SJCRH30 (cell line): ENCODE data around the gene STK32C. TPM values are rescaled to one million over a fixed set of nuclear protein-coding genes. Genes with fewer than 3 reads are reported as not detected.
"Not testable (repeated sequence)": the region's sequence is repeated elsewhere in the genome, so short reads cannot be mapped to it uniquely, and the experiment has no call there.

Experiments used
- DNase-seq, 2 experiments: peaks; one replicate each; pipeline ENCODE4 v3.0.0-alpha.2; 2015 to 2020
- H3K27ac ChIP-seq: fragments of 250-450 bp; sonication (Bioruptor Pico); 2 replicates; pipeline ENCODE4 v1.5.1; 2020; ENCODE audit warnings: mild to moderate bottlenecking, moderate library complexity
- H3K27me3 ChIP-seq: fragments of 250-450 bp; sonication (Bioruptor Pico); 2 replicates; pipeline ENCODE4 v1.5.1; 2020; ENCODE audit warnings: mild to moderate bottlenecking, moderate library complexity
- H3K36me3 ChIP-seq: fragments of 250-450 bp; sonication (Bioruptor Pico); 2 replicates; pipeline ENCODE4 v1.5.1; 2020; ENCODE audit warnings: mild to moderate bottlenecking, moderate library complexity
- H3K4me1 ChIP-seq: fragments of 250-450 bp; sonication (Bioruptor Pico); 2 replicates; pipeline ENCODE4 v1.5.1; 2020; ENCODE audit warnings: mild to moderate bottlenecking, moderate library complexity
- H3K4me3 ChIP-seq: fragments of 250-450 bp; sonication (Bioruptor Pico); 2 replicates; pipeline ENCODE4 v1.5.1; 2020; ENCODE audit warnings: mild to moderate bottlenecking, moderate library complexity
- H3K9me3 ChIP-seq: fragments of 250-450 bp; sonication (Bioruptor Pico); replicated peaks from 2 replicates; pipeline ENCODE4 v1.5.1; 2020; ENCODE audit warnings: mild to moderate bottlenecking, moderate library complexity
- total RNA-seq: library from RNA; depleted of rRNA; stranded (reverse); fragments of >200 nt; shearing (Covaris generic); gene quantifications from 2 replicates; pipeline ENCODE4 v1.2.3, GENCODE V29; 2014; rRNA removed

The STK32C gene
- total RNA-seq, 1 experiment from 2014 or later = 4.2 TPM

GRCh38 chr10:132162590-132163277 lies 145.0 kb downstream of the STK32C start:
- no peak for DNase-seq
- Histone ChIP-seq H3K27me3 (no peaks in the 10 kb centered on the region), H3K36me3 (no peaks in the 10 kb centered on the region), H3K4me3 (no peak overlapping the region), H3K9me3 (no peaks in the 10 kb centered on the region), H3K27ac (no peak overlapping the region), H3K4me1 (no peaks in the 10 kb centered on the region)

DNA sequence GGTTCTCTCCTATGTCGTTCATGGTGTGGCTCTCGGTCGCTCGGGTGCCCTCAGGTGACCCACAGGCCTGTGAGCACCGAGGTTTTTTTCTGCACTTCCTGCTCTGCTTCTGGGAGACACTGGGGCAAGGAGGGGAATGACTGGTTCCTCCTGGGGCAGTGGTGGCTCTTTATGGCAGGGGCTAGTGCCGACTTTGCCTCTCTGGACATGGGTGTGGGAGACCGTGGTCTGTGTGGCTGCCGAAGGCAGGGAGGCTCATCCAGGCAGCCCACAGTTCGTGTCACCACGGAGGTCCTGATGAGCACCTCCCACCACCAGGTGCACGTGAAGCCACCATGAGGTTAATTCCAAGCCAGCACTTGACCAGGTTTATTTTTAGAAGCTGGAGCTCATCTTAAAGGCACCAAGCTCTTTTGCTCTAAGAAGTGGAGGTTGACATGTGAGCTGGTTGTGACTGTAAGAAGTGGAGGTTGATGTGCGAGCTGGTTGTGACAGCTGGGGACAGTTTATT lies 145.7 kb downstream of the STK32C start:
- no peaks in the 10 kb centered on the region for H3K27me3 ChIP-seq
- H3K9me3 ChIP-seq = no peaks in the 10 kb centered on the region
- H3K27ac ChIP-seq = no peak overlapping the region
- H3K4me1 ChIP-seq = no peaks in the 10 kb centered on the region
- no peaks in the 10 kb centered on the region for H3K36me3 ChIP-seq
- no peak for DNase-seq
- H3K4me3 ChIP-seq = no peak overlapping the region

DNA sequence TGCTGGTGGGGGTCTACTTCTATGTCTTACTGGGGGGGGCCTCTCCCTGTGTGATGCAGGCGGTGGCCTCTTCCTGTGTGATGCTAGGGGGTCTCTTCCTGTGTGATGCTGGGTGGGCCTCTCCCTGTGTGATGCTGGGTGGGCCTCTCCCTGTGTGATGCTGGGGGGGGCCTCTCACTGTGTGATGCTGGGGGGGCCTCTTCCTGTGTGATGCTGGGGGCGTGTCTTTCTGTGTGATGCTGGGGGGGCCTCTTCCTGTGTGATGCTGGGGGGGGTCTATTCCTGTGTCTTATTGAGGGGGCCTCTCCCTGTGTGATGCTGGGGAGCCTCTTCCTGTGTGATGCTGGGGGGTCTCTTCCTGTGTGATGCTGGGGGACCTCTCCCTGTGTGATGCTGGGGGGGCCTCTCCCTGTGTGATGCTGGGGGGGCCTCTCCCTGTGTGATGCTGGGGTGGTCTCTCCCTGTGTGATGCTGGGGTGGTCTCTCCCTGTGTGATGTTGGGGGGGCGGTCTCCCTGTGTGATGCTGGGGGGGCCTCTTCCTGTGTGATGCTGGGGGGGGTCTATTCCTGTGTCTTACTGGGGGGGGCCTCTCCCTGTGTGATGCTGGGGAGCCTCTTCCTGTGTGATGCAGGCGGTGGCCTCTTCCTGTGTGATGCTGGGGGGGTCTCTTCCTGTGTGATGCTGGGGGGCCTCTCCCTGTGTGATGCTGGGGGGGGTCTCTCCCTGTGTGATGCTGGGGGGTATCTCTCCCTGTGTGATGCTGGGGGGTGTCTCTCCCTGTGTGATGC lies 146.7 kb downstream of the STK32C start:
- DNase-seq, H3K27me3 ChIP-seq, H3K4me3 ChIP-seq, H3K9me3 ChIP-seq, H3K4me1 ChIP-seq, H3K27ac ChIP-seq, H3K36me3 ChIP-seq: not testable (repeated sequence)

- not testable (repeated sequence) for DNase-seq, H3K4me1 ChIP-seq, H3K36me3 ChIP-seq, H3K9me3 ChIP-seq, H3K27ac ChIP-seq, H3K4me3 ChIP-seq, H3K27me3 ChIP-seq
Measured at GRCh38 chr10:132160231-132160630, 147.5 kb downstream of the STK32C start.

- H3K27ac ChIP-seq, H3K4me1 ChIP-seq, DNase-seq, H3K4me3 ChIP-seq, H3K36me3 ChIP-seq, H3K27me3 ChIP-seq, H3K9me3 ChIP-seq: not testable (repeated sequence)
Measured at GRCh38 chr10:132159302-132160230, 148.2 kb downstream of the STK32C start.

- H3K27ac ChIP-seq = no peak overlapping the region
- H3K9me3 ChIP-seq = no peaks in the 10 kb centered on the region
Measured at GRCh38 chr10:132158823-132159222, 148.9 kb downstream of the STK32C start.

GRCh38 chr10:132158122-132158741 lies 149.5 kb downstream of the STK32C start:
- Histone ChIP-seq H3K4me3 (no peak overlapping the region), H3K27me3 (no peaks in the 10 kb centered on the region), H3K9me3 (no peaks in the 10 kb centered on the region), H3K27ac (no peak overlapping the region), H3K4me1 (no peaks in the 10 kb centered on the region), H3K36me3 (no peaks in the 10 kb centered on the region)
- no peak for DNase-seq

More at GRCh38 chr10:132158823-132159222, 148.9 kb downstream of the STK32C start:
- Histone ChIP-seq H3K4me1 (no peaks in the 10 kb centered on the region), H3K36me3 (no peaks in the 10 kb centered on the region), H3K4me3 (no peak overlapping the region), H3K27me3 (no peaks in the 10 kb centered on the region)
- no peak for DNase-seq

Other genes with a start within 250 kb of the STK32C start
- gene JAKMIP3, start 242.0 kb downstream of the STK32C start, total RNA-seq = not detected in 2 replicates
- gene DPYSL4, start 121.0 kb downstream of the STK32C start, total RNA-seq = not detected in 2 replicates
- gene LRRC27, start 24.2 kb upstream of the STK32C start, total RNA-seq = 1.8 and 2.8 TPM in 2 replicates
- 0.57 and 0.66 TPM in 2 replicates for gene PWWP2B, start 89.2 kb upstream of the STK32C start, total RNA-seq
- 18.9 and 22.4 TPM in 2 replicates for gene INPP5A, start 229.8 kb upstream of the STK32C start, total RNA-seq